NCI-H460 (cell line): ENCODE data around the gene ASAH2. TPM values are rescaled to one million over a fixed set of nuclear protein-coding genes. Genes with fewer than 3 reads are reported as not detected.

Source experiments
- DNase-seq: peaks from one replicate; pipeline ENCODE4 v3.0.0-alpha.2; 2016; ENCODE audit warnings: low read depth; ENCODE audit errors: extremely low read depth
- total RNA-seq: library from RNA; depleted of rRNA; stranded (reverse); fragments of >200 nt; shearing (Covaris generic); gene quantifications from 2 replicates; pipeline ENCODE4 v1.2.3, GENCODE V29; 2014; rRNA removed

The ASAH2 gene
- total RNA-seq, 1 experiment from 2014 or later = 5.7 TPM

GRCh38 chr10:50210876-50211275 is 40.4 kb downstream of the ASAH2 start:
- no peak for DNase-seq

Other genes with a start within 250 kb of the ASAH2 start
- gene WASHC2A, start 183.6 kb downstream of the ASAH2 start, total RNA-seq = 21.3 and 34.6 TPM in 2 replicates